ENCODE results near the gene RBM11. TPM values are rescaled to one million over a fixed set of nuclear protein-coding genes. Genes with fewer than 3 reads are reported as not detected.

Gene RBM11
- total and polyA plus RNA-seq, 2 of the 8 experiments (the other 6 are each of a cell fraction or from before 2014, with no cell fraction given): 3.9 to 10.1 TPM

DNA sequence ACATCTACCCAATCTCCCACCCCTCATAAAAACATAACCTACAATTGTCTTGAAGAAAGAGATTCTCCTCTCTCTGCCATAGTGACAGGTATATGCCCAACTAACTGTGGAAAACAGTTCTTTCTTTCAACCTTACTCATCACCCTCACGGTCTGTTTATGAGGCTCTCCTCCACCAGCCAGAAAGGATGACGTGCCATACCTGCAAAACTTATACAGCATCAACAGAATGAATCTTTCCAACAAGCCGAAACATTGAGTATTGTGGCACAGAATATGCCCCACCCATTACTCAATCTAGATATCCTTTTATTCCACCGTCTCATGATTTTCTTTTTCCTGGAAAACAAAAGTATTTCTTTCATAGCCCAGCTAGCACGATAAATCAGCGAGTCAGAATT lies 55.7 kb downstream of the RBM11 start (continued):
- TF ChIP-seq, protein P1, sequence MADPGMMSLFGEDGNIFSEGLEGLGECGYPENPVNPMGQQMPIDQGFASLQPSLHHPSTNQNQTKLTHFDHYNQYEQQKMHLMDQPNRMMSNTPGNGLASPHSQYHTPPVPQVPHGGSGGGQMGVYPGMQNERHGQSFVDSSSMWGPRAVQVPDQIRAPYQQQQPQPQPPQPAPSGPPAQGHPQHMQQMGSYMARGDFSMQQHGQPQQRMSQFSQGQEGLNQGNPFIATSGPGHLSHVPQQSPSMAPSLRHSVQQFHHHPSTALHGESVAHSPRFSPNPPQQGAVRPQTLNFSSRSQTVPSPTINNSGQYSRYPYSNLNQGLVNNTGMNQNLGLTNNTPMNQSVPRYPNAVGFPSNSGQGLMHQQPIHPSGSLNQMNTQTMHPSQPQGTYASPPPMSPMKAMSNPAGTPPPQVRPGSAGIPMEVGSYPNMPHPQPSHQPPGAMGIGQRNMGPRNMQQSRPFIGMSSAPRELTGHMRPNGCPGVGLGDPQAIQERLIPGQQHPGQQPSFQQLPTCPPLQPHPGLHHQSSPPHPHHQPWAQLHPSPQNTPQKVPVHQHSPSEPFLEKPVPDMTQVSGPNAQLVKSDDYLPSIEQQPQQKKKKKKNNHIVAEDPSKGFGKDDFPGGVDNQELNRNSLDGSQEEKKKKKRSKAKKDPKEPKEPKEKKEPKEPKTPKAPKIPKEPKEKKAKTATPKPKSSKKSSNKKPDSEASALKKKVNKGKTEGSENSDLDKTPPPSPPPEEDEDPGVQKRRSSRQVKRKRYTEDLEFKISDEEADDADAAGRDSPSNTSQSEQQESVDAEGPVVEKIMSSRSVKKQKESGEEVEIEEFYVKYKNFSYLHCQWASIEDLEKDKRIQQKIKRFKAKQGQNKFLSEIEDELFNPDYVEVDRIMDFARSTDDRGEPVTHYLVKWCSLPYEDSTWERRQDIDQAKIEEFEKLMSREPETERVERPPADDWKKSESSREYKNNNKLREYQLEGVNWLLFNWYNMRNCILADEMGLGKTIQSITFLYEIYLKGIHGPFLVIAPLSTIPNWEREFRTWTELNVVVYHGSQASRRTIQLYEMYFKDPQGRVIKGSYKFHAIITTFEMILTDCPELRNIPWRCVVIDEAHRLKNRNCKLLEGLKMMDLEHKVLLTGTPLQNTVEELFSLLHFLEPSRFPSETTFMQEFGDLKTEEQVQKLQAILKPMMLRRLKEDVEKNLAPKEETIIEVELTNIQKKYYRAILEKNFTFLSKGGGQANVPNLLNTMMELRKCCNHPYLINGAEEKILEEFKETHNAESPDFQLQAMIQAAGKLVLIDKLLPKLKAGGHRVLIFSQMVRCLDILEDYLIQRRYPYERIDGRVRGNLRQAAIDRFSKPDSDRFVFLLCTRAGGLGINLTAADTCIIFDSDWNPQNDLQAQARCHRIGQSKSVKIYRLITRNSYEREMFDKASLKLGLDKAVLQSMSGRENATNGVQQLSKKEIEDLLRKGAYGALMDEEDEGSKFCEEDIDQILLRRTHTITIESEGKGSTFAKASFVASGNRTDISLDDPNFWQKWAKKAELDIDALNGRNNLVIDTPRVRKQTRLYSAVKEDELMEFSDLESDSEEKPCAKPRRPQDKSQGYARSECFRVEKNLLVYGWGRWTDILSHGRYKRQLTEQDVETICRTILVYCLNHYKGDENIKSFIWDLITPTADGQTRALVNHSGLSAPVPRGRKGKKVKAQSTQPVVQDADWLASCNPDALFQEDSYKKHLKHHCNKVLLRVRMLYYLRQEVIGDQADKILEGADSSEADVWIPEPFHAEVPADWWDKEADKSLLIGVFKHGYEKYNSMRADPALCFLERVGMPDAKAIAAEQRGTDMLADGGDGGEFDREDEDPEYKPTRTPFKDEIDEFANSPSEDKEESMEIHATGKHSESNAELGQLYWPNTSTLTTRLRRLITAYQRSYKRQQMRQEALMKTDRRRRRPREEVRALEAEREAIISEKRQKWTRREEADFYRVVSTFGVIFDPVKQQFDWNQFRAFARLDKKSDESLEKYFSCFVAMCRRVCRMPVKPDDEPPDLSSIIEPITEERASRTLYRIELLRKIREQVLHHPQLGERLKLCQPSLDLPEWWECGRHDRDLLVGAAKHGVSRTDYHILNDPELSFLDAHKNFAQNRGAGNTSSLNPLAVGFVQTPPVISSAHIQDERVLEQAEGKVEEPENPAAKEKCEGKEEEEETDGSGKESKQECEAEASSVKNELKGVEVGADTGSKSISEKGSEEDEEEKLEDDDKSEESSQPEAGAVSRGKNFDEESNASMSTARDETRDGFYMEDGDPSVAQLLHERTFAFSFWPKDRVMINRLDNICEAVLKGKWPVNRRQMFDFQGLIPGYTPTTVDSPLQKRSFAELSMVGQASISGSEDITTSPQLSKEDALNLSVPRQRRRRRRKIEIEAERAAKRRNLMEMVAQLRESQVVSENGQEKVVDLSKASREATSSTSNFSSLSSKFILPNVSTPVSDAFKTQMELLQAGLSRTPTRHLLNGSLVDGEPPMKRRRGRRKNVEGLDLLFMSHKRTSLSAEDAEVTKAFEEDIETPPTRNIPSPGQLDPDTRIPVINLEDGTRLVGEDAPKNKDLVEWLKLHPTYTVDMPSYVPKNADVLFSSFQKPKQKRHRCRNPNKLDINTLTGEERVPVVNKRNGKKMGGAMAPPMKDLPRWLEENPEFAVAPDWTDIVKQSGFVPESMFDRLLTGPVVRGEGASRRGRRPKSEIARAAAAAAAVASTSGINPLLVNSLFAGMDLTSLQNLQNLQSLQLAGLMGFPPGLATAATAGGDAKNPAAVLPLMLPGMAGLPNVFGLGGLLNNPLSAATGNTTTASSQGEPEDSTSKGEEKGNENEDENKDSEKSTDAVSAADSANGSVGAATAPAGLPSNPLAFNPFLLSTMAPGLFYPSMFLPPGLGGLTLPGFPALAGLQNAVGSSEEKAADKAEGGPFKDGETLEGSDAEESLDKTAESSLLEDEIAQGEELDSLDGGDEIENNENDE (IDR thresholded peaks at IDR 0.05; ENCODE audit: insufficient replicate concordance, low read length): no peak
- TF ChIP-seq RAD21 (IDR thresholded peaks at IDR 0.05 in 1 of 2, conservative IDR thresholded peaks at IDR 0.05 in 1 of 2; ENCODE audit: low read depth in 2 of 2, low read length in 2 of 2): no peak
- TF ChIP-seq, protein P2, sequence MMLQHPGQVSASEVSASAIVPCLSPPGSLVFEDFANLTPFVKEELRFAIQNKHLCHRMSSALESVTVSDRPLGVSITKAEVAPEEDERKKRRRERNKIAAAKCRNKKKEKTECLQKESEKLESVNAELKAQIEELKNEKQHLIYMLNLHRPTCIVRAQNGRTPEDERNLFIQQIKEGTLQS (IDR thresholded peaks at IDR 0.05; ENCODE audit: insufficient read depth, low read depth, low read length): no peak
- TF ChIP-seq PHF8 (conservative IDR thresholded peaks at IDR 0.05; ENCODE audit: low read depth, low read length): no peak
- no peak for TF ChIP-seq GABPA (IDR thresholded peaks at IDR 0.05; ENCODE audit: borderline replicate concordance, insufficient read depth, low read length)
- no peak for TF ChIP-seq SP2 (IDR thresholded peaks at IDR 0.05; ENCODE audit: low read length)
- no peak for TF ChIP-seq POLR2AphosphoS5 (IDR thresholded peaks at IDR 0.05; ENCODE audit: low read depth, low read length)
